Keratinocyte (primary cell): ENCODE measurements around the gene SCO1. TPM values are rescaled to one million over a fixed set of nuclear protein-coding genes. Genes with fewer than 3 reads are reported as not detected.

Experiments used
- DNase-seq: peaks from one replicate; pipeline ENCODE4 v3.0.0-alpha.2; 2011; ENCODE audit warnings: low read depth, missing footprints, low spot score
- FAIRE-seq: peaks from 2 replicates; lab custom pipeline; 2011; peaks lifted over from hg19 to GRCh38; lab: Jason Lieb, UNC
- H2AFZ ChIP-seq: 2 replicates; pipeline ENCODE4 v1.6.0; 2012; ENCODE audit warnings: low read length, control low read depth, inconsistent platforms; ENCODE audit not compliant: control insufficient read depth
- H3K27ac ChIP-seq: 2 replicates; pipeline ENCODE4 v1.5.1; 2011; ENCODE audit warnings: low read length; ENCODE audit not compliant: control insufficient read depth, insufficient read depth
- H3K27me3 ChIP-seq: 3 replicates; pipeline ENCODE4 v1.6.0; 2011; ENCODE audit warnings: low read length; ENCODE audit not compliant: control insufficient read depth, insufficient read depth; ENCODE audit errors: extremely low read depth
- H3K36me3 ChIP-seq, 2 experiments: 2 replicates in 1 of 2; 3 replicates in 1 of 2; pipeline ENCODE4 v1.5.1; 2011; ENCODE audit warnings: low read length in 2 of 2, mild to moderate bottlenecking in 1 of 2; ENCODE audit not compliant: control insufficient read depth in 2 of 2, insufficient read depth in 2 of 2; ENCODE audit errors: extremely low read depth in 1 of 2
- H3K4me1 ChIP-seq: 3 replicates; pipeline ENCODE4 v1.5.1; 2011; ENCODE audit warnings: low read length; ENCODE audit not compliant: control insufficient read depth, insufficient read depth; ENCODE audit errors: extremely low read depth
- H3K4me2 ChIP-seq: 3 replicates; pipeline ENCODE4 v1.6.0; 2011; ENCODE audit warnings: low read depth, low read length; ENCODE audit not compliant: control insufficient read depth, insufficient read depth; ENCODE audit errors: extremely low read depth
- H3K4me3 ChIP-seq, 3 experiments: fragments of 200-600 bp in 1 of 3; sonication (generic) in 1 of 3; 2 replicates in 2 of 3; 3 replicates in 1 of 3; pipeline ENCODE4 v1.5.1; 2011 to 2016; ENCODE audit warnings: low read length in 3 of 3, mild to moderate bottlenecking in 3 of 3, control low read depth in 2 of 3, inconsistent platforms in 1 of 3, low read depth in 1 of 3, mixed read lengths in 1 of 3, mixed run types in 1 of 3, moderate library complexity in 1 of 3; ENCODE audit not compliant: control insufficient read depth in 2 of 3, insufficient read depth in 2 of 3; ENCODE audit errors: extremely low read depth in 1 of 3
- H3K79me2 ChIP-seq: 2 replicates; pipeline ENCODE4 v1.6.0; 2012; ENCODE audit warnings: low read length; ENCODE audit not compliant: control insufficient read depth, insufficient read depth
- H3K9ac ChIP-seq: 3 replicates; pipeline ENCODE4 v1.6.0; 2011; ENCODE audit warnings: low read length; ENCODE audit not compliant: control insufficient read depth, insufficient read depth; ENCODE audit errors: extremely low read depth
- H3K9me1 ChIP-seq: 3 replicates; pipeline ENCODE4 v1.6.0; 2011; ENCODE audit warnings: low read length; ENCODE audit not compliant: control insufficient read depth, insufficient read depth; ENCODE audit errors: extremely low read depth
- H3K9me3 ChIP-seq: 2 replicates; pipeline ENCODE4 v1.5.1; 2012; ENCODE audit warnings: low read depth, low read length; ENCODE audit not compliant: control insufficient read depth
- H4K20me1 ChIP-seq: 3 replicates; pipeline ENCODE4 v1.6.0; 2011; ENCODE audit warnings: low read length; ENCODE audit not compliant: control insufficient read depth, insufficient read depth; ENCODE audit errors: extremely low read depth
- EZH2 ChIP-seq: IDR thresholded peaks from one replicate; pipeline ENCODE4 v1.6.1; 2012; ENCODE audit warnings: inconsistent platforms, mild to moderate bottlenecking, low read length, moderate library complexity
- dilution Hi-C: fragments of 300-500 bp; cut with MboI; formaldehyde crosslinking; loops from one replicate; pipeline ENCODE4 v1.7.0; 2020; ENCODE audit warnings: low sequenced_read_pairs; ENCODE audit not compliant: extremely low pct_ligation_motif_present
- polyA plus RNA-seq, 5 experiments: library from polyadenylated mRNA; depleted of rRNA in 3 of 5; stranded (reverse) in 3 of 5; stranded (forward) in 1 of 5; unstranded in 1 of 5; fragments of >200 nt; gene quantifications; 1 replicate in 1 of 5; 2 replicates in 3 of 5; 3 replicates in 1 of 5; pipeline versions ENCODE4 v1.2.1 to v1.2.3, GENCODE V29; 2011 to 2012; ENCODE audit warnings: missing spikeins in 2 of 5, low read depth in 1 of 5, low replicate concordance in 1 of 5
- TF ChIP-seq, protein P1 (sequence below), 3 experiments: IDR thresholded peaks in 1 of 3; conservative IDR thresholded peaks in 1 of 3; optimal IDR thresholded peaks in 1 of 3; 2 replicates in 2 of 3; 3 replicates in 1 of 3; pipeline versions ENCODE3 to v1.5.1; 2011; ENCODE audit warnings: low read length in 3 of 3, mild to moderate bottlenecking in 3 of 3, moderate library complexity in 2 of 3, control low read depth in 1 of 3, inconsistent platforms in 1 of 3; ENCODE audit not compliant: insufficient read depth in 2 of 3; ENCODE audit errors: extremely low read depth in 1 of 3

SCO1 gene
- polyA plus RNA-seq, 1 donor (not counting 4 experiments of a cell fraction or from before 2014, with no cell fraction given): 28.3 TPM

DNA sequence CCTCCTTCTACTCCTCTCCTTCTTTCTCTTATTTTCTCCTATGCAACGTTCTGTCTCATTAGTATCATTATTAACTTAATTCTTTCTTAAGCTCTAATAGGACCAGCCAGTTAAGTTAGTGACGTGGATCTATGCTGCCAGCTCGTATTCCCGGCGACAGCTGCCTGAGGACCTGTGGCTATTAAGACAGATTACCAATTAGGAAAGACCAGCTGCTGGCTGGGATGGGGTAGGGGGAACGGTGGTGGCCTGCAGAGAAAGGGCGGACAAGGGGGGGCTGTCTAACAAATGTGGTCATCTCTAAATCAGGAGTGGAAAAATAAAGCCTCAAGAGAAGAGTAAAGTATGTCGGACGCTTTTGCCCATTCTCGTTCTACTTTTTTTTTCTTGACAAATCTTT, 39.5 kb downstream of the SCO1 start:
- Histone ChIP-seq H3K4me3 (no peak overlapping the region), H4K20me1 (no peaks in the 10 kb centered on the region), H2AFZ (no peak overlapping the region), H3K4me1 (no peaks in the 10 kb centered on the region), H3K9ac (no peak overlapping the region), H3K4me2 (no peak overlapping the region), H3K27me3 (no peaks in the 10 kb centered on the region), H3K79me2 (no peaks in the 10 kb centered on the region), H3K36me3 (no peaks in the 10 kb centered on the region), H3K9me3 (no peaks in the 10 kb centered on the region), H3K9me1 (no peaks in the 10 kb centered on the region), H3K27ac (no peak overlapping the region)
- DNase-seq: no peak
- FAIRE-seq: no peak
- no peak for TF ChIP-seq EZH2
- TF ChIP-seq, protein P1, sequence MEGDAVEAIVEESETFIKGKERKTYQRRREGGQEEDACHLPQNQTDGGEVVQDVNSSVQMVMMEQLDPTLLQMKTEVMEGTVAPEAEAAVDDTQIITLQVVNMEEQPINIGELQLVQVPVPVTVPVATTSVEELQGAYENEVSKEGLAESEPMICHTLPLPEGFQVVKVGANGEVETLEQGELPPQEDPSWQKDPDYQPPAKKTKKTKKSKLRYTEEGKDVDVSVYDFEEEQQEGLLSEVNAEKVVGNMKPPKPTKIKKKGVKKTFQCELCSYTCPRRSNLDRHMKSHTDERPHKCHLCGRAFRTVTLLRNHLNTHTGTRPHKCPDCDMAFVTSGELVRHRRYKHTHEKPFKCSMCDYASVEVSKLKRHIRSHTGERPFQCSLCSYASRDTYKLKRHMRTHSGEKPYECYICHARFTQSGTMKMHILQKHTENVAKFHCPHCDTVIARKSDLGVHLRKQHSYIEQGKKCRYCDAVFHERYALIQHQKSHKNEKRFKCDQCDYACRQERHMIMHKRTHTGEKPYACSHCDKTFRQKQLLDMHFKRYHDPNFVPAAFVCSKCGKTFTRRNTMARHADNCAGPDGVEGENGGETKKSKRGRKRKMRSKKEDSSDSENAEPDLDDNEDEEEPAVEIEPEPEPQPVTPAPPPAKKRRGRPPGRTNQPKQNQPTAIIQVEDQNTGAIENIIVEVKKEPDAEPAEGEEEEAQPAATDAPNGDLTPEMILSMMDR (optimal IDR thresholded peaks at IDR 0.05 in 1 of 3, IDR thresholded peaks at IDR 0.05 in 1 of 3, conservative IDR thresholded peaks at IDR 0.05 in 1 of 3; ENCODE audit: extremely low read depth in 1 of 3, insufficient read depth in 2 of 3, low read length in 3 of 3): no peak
- dilution Hi-C loops: no loop called here

DNA sequence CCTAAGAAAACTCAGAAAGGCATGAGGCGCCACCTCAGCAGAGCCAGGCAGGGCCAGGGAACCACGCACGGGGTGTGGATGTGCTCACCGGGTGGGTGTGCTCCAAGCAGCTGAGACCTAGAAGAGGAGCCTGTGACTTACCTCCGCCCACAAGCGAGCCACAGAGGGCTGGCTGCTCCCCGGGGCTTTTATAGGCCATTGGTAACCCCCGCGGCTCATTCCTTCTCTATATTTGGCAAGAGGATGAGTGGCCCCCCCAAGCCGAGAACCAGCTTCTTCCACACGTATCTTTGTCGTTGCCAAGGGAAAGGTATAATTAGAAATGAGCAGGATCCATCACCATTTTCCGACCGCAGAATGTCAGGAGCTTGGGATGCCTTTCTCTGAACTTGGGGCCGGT, 40.2 kb downstream of the SCO1 start, which contains the start of gene MYH3:
Gene MYH3, minus strand, starts transcription at position 162 of the 400 bp plus-strand sequence. CDS start 2,245 bp downstream, outside the sequence.
- H3K9me3 ChIP-seq: no peaks in the 10 kb centered on the region
- H3K9ac ChIP-seq: no peak within 1 kb of the TSS
- dilution Hi-C loops: no loop called here
- H3K27ac ChIP-seq: no peak within 1 kb of the TSS
- no peaks in the 10 kb centered on the region for H3K4me1 ChIP-seq
- no peak for DNase-seq
- H3K36me3 ChIP-seq: no peaks in the 10 kb centered on the region
- no peaks in the 10 kb centered on the region for H3K79me2 ChIP-seq
- FAIRE-seq: no peak
- no peak within 1 kb of the TSS for H3K4me3 ChIP-seq
- H3K27me3 ChIP-seq: no peaks in the 10 kb centered on the region
- no peak within 1 kb of the TSS for H3K4me2 ChIP-seq
- no peaks in the 10 kb centered on the region for H3K9me1 ChIP-seq
- no peaks in the 10 kb centered on the region for H4K20me1 ChIP-seq
- TF ChIP-seq EZH2: no peak
- TF ChIP-seq, protein P1 (optimal IDR thresholded peaks at IDR 0.05 in 1 of 3, IDR thresholded peaks at IDR 0.05 in 1 of 3, conservative IDR thresholded peaks at IDR 0.05 in 1 of 3; ENCODE audit: extremely low read depth in 1 of 3, insufficient read depth in 2 of 3, low read length in 3 of 3): no peak
- no peak within 1 kb of the TSS for H2AFZ ChIP-seq
